ENCODE measurements around the gene CARNS1. TPM values are rescaled to one million over a fixed set of nuclear protein-coding genes. Genes with fewer than 3 reads are reported as not detected.

Gene CARNS1
- 0.05 and 0.08 TPM in 2 replicates for total RNA-seq (2014; rRNA removed; shearing (Covaris generic))

- H3K9me3 ChIP-seq (replicated peaks), result no peaks in the 10 kb centered on the region
- peaks cover 2% of the 10 kb centered on the region; the same call in 1 of the 2 replicates for H3K27me3 ChIP-seq
- no peak for DNase-seq
- H3K4me3 ChIP-seq, result no peak within 1 kb of the TSS
- H3K27ac ChIP-seq, result no peak within 1 kb of the TSS
- no peaks in the 10 kb centered on the region for H3K36me3 ChIP-seq
- peaks cover 8% of the 10 kb centered on the region; the same call in 1 of the 2 replicates for H3K4me1 ChIP-seq
These were observed at the start of gene CARNS1 for GRCh38 chr11:67415501-67416304. CARNS1 (plus strand) TSS chr11:67415678; CDS start chr11:67416200, 522 bp downstream.

- peaks cover 8% of the 10 kb centered on the region; the same call in 1 of the 2 replicates for H3K36me3 ChIP-seq
- no peak for DNase-seq
- H3K9me3 ChIP-seq (replicated peaks), result no peaks in the 10 kb centered on the region
- no peak overlapping the region for H3K4me3 ChIP-seq
- H3K4me1 ChIP-seq, result peaks cover 14% of the 10 kb centered on the region
- no peaks in the 10 kb centered on the region for H3K27me3 ChIP-seq
- H3K27ac ChIP-seq, result no peak overlapping the region
These were observed 49.6 kb upstream of the CARNS1 start for GRCh38 chr11:67365736-67366444.

GRCh38 chr11:67366546-67366945, 48.9 kb upstream of the CARNS1 start:
- H3K4me3 ChIP-seq, result no peak overlapping the region
- H3K27ac ChIP-seq, result no peak overlapping the region
- peaks cover 21% of the 10 kb centered on the region for H3K4me1 ChIP-seq

GRCh38 chr11:67366961-67367760, 48.3 kb upstream of the CARNS1 start:
- no peak overlapping the region for H3K4me3 ChIP-seq
- H3K4me1 ChIP-seq, result peaks cover 24% of the 10 kb centered on the region
- DNase-seq, result no peak
- no peaks in the 10 kb centered on the region for H3K27me3 ChIP-seq
- H3K27ac ChIP-seq, result no peak overlapping the region
- H3K9me3 ChIP-seq (replicated peaks), result no peaks in the 10 kb centered on the region
- peaks cover 8% of the 10 kb centered on the region; the same call in 1 of the 2 replicates for H3K36me3 ChIP-seq

More at GRCh38 chr11:67366546-67366945, 48.9 kb upstream of the CARNS1 start:
- DNase-seq, result no peak
- Histone ChIP-seq H3K36me3 (peaks cover 8% of the 10 kb centered on the region; the same call in 1 of the 2 replicates), H3K27me3 (no peaks in the 10 kb centered on the region), H3K9me3 (replicated peaks) (no peaks in the 10 kb centered on the region)

- Histone ChIP-seq H3K27me3 (no peaks in the 10 kb centered on the region), H3K36me3 (peaks cover 8% of the 10 kb centered on the region; the same call in 1 of the 2 replicates), H3K9me3 (replicated peaks) (no peaks in the 10 kb centered on the region), H3K4me1 (peaks cover 24% of the 10 kb centered on the region), H3K27ac (no peak overlapping the region), H3K4me3 (no peak overlapping the region)
- DNase-seq, result no peak
These were observed 47.7 kb upstream of the CARNS1 start for GRCh38 chr11:67367761-67368227.

- Histone ChIP-seq H3K4me1 (peaks cover 24% of the 10 kb centered on the region), H3K9me3 (replicated peaks) (no peaks in the 10 kb centered on the region), H3K36me3 (peaks cover 8% of the 10 kb centered on the region; the same call in 1 of the 2 replicates), H3K27ac (no peak overlapping the region), H3K4me3 (no peak overlapping the region), H3K27me3 (no peaks in the 10 kb centered on the region)
- DNase-seq, result no peak
These were observed 46.9 kb upstream of the CARNS1 start for GRCh38 chr11:67368621-67369020.

- H3K27me3 ChIP-seq, result no peaks in the 10 kb centered on the region
- peaks cover 8% of the 10 kb centered on the region; the same call in 1 of the 2 replicates for H3K36me3 ChIP-seq
- no peak overlapping the region for H3K27ac ChIP-seq
- H3K9me3 ChIP-seq (replicated peaks), result no peaks in the 10 kb centered on the region
- no peak overlapping the region for H3K4me3 ChIP-seq
- peaks cover 24% of the 10 kb centered on the region for H3K4me1 ChIP-seq
- DNase-seq, result no peak
These were observed 46.2 kb upstream of the CARNS1 start for GRCh38 chr11:67369275-67369674.

GRCh38 chr11:67369801-67370284, 45.6 kb upstream of the CARNS1 start:
- Histone ChIP-seq H3K4me3 (no peak overlapping the region), H3K9me3 (replicated peaks) (no peaks in the 10 kb centered on the region), H3K36me3 (peaks cover 8% of the 10 kb centered on the region; the same call in 1 of the 2 replicates), H3K4me1 (peaks cover 30% of the 10 kb centered on the region), H3K27ac (no peak overlapping the region), H3K27me3 (no peaks in the 10 kb centered on the region)
- DNase-seq, result no peak

- no peak overlapping the region for H3K4me3 ChIP-seq
- peak overlapping the region; percentile 13; the same call in 1 of the 2 replicates for H3K27ac ChIP-seq
- 0 out of 2 replicates have a peak, but pooled peaks cover 8% of the 10 kb centered on the region for H3K36me3 ChIP-seq
- peaks cover 30% of the 10 kb centered on the region for H3K4me1 ChIP-seq
- peak; percentile 50 to 58 for DNase-seq
- H3K9me3 ChIP-seq (replicated peaks), result no peaks in the 10 kb centered on the region
- no peaks in the 10 kb centered on the region for H3K27me3 ChIP-seq
These were observed 45.0 kb upstream of the CARNS1 start for GRCh38 chr11:67370351-67371076.

GRCh38 chr11:67371189-67371910, 44.1 kb upstream of the CARNS1 start:
- Histone ChIP-seq H3K27ac (no peak overlapping the region; the same call in 1 of the 2 replicates), H3K27me3 (no peaks in the 10 kb centered on the region), H3K4me3 (no peak overlapping the region), H3K4me1 (peaks cover 33% of the 10 kb centered on the region), H3K36me3 (0 out of 2 replicates have a peak, but pooled peaks cover 8% of the 10 kb centered on the region), H3K9me3 (replicated peaks) (no peaks in the 10 kb centered on the region)
- DNase-seq, result peak; percentile 29 to 57

GRCh38 chr11:67371911-67372320, 43.6 kb upstream of the CARNS1 start:
- no peaks in the 10 kb centered on the region for H3K27me3 ChIP-seq
- H3K4me3 ChIP-seq, result peak overlapping the region; percentile 99
- DNase-seq, result no peak
- 0 out of 2 replicates have a peak, but pooled peaks cover 8% of the 10 kb centered on the region for H3K36me3 ChIP-seq
- peak overlapping the region; percentile 51 for H3K27ac ChIP-seq
- peaks cover 37% of the 10 kb centered on the region for H3K4me1 ChIP-seq
- no peaks in the 10 kb centered on the region for H3K9me3 ChIP-seq (replicated peaks)

GRCh38 chr11:67372321-67372992, 43.0 kb upstream of the CARNS1 start:
- peaks cover 38% of the 10 kb centered on the region for H3K4me1 ChIP-seq
- peak; percentile 66 to 68 for DNase-seq

More at GRCh38 chr11:67372321-67372992, 43.0 kb upstream of the CARNS1 start:
- Histone ChIP-seq H3K4me3 (peak overlapping the region; percentile 99), H3K27me3 (no peaks in the 10 kb centered on the region), H3K36me3 (0 out of 2 replicates have a peak, but pooled peaks cover 8% of the 10 kb centered on the region), H3K27ac (peak overlapping the region; percentile 81), H3K9me3 (replicated peaks) (no peaks in the 10 kb centered on the region)

Measured in SJCRH30 (cell line).